Uterus (tissue), 2 donors: ENCODE measurements around the gene TMEM127.

ENCODE experiments used
- POLR2A ChIP-seq, 2 donors: fragments of 450-650 bp; IDR thresholded peaks; one replicate each; pipeline ENCODE4 v1.6.1; 2016; ENCODE audit warnings: antibody characterized with exemption in 2 of 2, mild to moderate bottlenecking in 1 of 2, moderate library complexity in 1 of 2
- TF ChIP-seq, protein P1 (sequence below), 4 experiments: fragments of 200-600 bp in 2 of 4; fragments of 450-650 bp in 2 of 4; sonication (generic) in 2 of 4; IDR thresholded peaks; one replicate each; pipeline ENCODE4 v1.5.1; 2016 to 2019; ENCODE audit warnings: antibody characterized with exemption in 4 of 4, mild to moderate bottlenecking in 2 of 4, moderate library complexity in 1 of 4

DNA sequence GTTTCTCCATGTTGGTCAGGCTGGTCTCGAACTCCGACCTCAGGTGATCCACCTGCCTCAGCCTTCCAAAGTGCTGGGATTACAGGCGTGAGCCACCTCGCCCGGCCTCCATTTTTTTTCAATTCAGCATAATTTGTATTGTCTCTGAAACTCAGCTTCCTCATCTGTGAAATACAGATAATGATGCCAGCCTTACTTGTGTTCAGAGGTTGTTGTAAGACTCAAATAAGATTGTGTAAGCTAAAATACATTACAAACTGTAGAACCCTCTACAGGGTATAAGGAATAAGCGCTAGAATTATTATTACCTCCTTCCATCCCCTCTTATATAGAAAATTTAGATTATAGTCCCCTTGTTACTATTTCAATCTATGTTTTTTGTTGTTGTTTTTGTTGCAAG, 32.4 kb downstream of the TMEM127 start:
- TF ChIP-seq POLR2A (IDR thresholded peaks at IDR 0.05), result no peak
- TF ChIP-seq, protein P1, sequence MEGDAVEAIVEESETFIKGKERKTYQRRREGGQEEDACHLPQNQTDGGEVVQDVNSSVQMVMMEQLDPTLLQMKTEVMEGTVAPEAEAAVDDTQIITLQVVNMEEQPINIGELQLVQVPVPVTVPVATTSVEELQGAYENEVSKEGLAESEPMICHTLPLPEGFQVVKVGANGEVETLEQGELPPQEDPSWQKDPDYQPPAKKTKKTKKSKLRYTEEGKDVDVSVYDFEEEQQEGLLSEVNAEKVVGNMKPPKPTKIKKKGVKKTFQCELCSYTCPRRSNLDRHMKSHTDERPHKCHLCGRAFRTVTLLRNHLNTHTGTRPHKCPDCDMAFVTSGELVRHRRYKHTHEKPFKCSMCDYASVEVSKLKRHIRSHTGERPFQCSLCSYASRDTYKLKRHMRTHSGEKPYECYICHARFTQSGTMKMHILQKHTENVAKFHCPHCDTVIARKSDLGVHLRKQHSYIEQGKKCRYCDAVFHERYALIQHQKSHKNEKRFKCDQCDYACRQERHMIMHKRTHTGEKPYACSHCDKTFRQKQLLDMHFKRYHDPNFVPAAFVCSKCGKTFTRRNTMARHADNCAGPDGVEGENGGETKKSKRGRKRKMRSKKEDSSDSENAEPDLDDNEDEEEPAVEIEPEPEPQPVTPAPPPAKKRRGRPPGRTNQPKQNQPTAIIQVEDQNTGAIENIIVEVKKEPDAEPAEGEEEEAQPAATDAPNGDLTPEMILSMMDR (IDR thresholded peaks at IDR 0.05), result no peak
